Stimulated activated CD4-positive, alpha-beta T cell treated with anti-CD3 and anti-CD28 coated beads, Interleukin-2, amount 100 ng/mL, for 4 hours (primary cell): ENCODE results near the gene LRRC43.

Experiments used
- DNase-seq: peaks from one replicate; pipeline ENCODE4 v3.0.0-alpha.2; 2020; ENCODE audit warnings: low read depth

The LRRC43 gene

GRCh38 chr12:122182887-122183587 lies at the start of gene LRRC43:
Gene LRRC43, plus strand, starts transcription at chr12:122183123. Its CDS starts 22 bp downstream, at chr12:122183145.
- DNase-seq, result no peak

- DNase-seq, result no peak
Observed at GRCh38 chr12:122133192-122133950, 49.6 kb upstream of the LRRC43 start.

GRCh38 chr12:122135437-122136031 lies 47.4 kb upstream of the LRRC43 start:
- no peak for DNase-seq

GRCh38 chr12:122137229-122137628 lies 45.7 kb upstream of the LRRC43 start:
- no peak for DNase-seq

GRCh38 chr12:122137681-122138080 lies 45.2 kb upstream of the LRRC43 start:
- no peak for DNase-seq

GRCh38 chr12:122138181-122138580 lies 44.7 kb upstream of the LRRC43 start:
- no peak for DNase-seq

- DNase-seq, result no peak
Observed at GRCh38 chr12:122138616-122139015, 44.3 kb upstream of the LRRC43 start.

- DNase-seq, result no peak
Observed at GRCh38 chr12:122139266-122139665, 43.7 kb upstream of the LRRC43 start.

GRCh38 chr12:122139941-122140340 lies 43.0 kb upstream of the LRRC43 start:
- DNase-seq, result no peak

- DNase-seq, result no peak
Observed at GRCh38 chr12:122140467-122141257, 42.3 kb upstream of the LRRC43 start.

- DNase-seq, result no peak
Observed at GRCh38 chr12:122141911-122142725, 40.8 kb upstream of the LRRC43 start.

GRCh38 chr12:122142857-122143256 lies 40.1 kb upstream of the LRRC43 start:
- DNase-seq, result no peak

GRCh38 chr12:122144885-122145284 lies 38.0 kb upstream of the LRRC43 start:
- DNase-seq, result no peak

GRCh38 chr12:122145505-122146330 lies 37.2 kb upstream of the LRRC43 start:
- no peak for DNase-seq

GRCh38 chr12:122147514-122148290 lies 35.2 kb upstream of the LRRC43 start:
- DNase-seq, result no peak

- DNase-seq, result no peak
Observed at GRCh38 chr12:122148657-122149056, 34.3 kb upstream of the LRRC43 start.

GRCh38 chr12:122150127-122150681 lies 32.7 kb upstream of the LRRC43 start:
- DNase-seq, result no peak

GRCh38 chr12:122152754-122153153 lies 30.2 kb upstream of the LRRC43 start:
- DNase-seq, result no peak

- DNase-seq, result no peak
Observed at GRCh38 chr12:122155705-122156104, 27.2 kb upstream of the LRRC43 start.
